Activated CD4-positive, CD25-positive, alpha-beta regulatory T cell treated with anti-CD3 and anti-CD28 coated beads, Interleukin-2, amount 50 U/mL, for 16 hours (primary cell): Measurements from ENCODE around the gene EEF1AKMT2.
"Not testable (repeated sequence)": the region's sequence is repeated elsewhere in the genome, so short reads cannot be mapped to it uniquely, and the experiment has no call there.

Source experiments
- DNase-seq: peaks from one replicate; pipeline ENCODE4 v3.0.0-alpha.2; 2020; ENCODE audit warnings: low read depth, low spot score

EEF1AKMT2 gene

DNA sequence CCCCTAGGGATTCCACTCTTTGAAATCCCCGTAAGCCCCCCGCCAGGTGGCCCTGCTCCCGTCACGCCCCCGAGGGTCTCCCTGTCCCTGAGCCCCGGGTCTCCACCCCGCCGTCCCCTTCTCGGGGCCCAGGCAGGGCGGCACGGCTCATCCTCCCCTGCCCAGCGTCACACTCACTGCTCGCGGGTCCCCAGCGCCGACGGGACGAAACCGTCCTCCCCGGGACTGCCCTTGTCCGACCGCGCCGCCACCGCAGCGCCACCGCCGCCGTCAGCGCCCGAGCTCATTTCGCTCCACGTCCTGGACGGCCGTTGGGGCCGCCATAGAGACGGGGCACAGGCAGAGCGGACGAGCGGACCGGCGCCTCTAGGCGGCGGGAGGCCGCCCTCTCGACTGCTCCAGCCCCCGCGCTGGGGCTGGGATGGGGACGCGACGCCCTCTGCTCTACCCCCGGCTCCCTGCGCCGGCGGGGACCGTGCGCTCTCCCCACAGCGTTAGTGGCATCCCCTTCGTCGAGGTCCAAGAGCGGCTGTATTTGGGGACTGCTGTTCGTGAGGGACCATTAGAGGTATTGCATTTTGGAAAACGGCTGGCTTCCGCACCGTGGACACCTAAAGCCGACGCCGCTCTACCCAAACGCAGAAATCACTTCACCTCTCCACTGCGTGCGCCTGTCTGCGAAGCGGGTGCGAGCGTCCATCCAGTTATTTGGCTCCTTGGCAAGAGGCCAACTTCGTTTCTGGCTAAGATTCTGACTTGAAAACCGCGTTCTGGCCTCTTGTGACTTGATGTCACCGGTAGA is at the start of gene EEF1AKMT2:
Gene EEF1AKMT2, minus strand, starts transcription at position 341 of the 802 bp plus-strand sequence. Its CDS starts 54 bp downstream, at position 287.
- peak; percentile 61 for DNase-seq

DNA sequence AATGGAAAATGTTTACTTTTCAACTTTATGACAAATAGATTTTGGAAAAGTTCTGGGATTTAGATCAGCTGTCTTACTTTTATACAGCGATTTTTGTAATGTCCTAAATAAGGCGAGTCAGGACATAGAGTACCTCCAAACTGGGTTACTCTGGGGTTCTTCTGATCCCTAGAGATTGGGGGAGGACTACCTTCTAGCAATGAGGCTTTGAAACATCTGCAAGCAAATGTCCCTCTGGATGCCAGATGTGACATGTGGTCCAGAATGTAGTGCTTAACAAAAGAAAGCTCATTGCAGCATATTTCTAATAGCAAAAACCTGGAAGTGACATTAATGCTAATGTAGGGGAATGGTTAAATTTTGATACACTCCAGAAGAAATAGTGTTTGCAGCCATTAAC is 46.0 kb upstream of the EEF1AKMT2 start:
- no peak for DNase-seq

DNA sequence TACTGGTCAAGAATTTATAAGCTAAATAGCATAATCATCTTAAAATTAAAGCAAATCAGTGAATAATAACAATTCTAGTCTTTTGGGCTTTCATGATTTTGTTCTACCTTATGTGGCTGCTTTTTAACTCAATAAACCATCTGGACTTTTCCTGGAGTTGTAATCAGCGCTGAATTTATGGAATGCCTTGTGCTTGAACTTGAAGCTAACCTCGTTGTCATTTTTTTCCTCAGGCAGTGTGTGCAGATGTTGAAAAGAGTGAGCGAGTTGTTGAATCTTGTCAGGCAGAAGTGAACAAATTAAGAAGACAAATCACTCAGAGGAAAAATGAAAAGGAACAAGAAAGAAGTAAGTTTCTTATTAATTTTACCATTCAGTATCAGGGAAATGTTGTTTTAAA is 39.4 kb upstream of the EEF1AKMT2 start:
- DNase-seq: no peak

DNA sequence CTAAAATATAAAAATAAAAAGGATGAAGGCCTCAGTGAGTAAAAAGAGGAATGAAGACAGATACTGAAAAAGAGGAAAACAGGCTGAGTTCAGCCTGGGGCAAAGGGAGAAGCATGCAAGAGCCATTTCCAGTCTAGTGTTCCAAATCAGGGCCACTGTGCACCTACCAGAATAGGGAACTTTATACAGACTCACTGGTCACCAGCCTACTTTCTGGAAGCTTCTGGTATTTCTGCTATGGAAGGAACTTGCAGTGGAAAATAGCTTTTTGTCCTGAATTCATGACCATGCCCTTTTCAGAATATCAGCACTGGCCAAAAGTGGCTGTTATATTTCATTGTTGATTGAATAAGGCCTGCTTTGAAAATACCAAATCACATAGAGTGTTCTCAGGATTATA is 38.8 kb upstream of the EEF1AKMT2 start:
- DNase-seq: no peak

DNA sequence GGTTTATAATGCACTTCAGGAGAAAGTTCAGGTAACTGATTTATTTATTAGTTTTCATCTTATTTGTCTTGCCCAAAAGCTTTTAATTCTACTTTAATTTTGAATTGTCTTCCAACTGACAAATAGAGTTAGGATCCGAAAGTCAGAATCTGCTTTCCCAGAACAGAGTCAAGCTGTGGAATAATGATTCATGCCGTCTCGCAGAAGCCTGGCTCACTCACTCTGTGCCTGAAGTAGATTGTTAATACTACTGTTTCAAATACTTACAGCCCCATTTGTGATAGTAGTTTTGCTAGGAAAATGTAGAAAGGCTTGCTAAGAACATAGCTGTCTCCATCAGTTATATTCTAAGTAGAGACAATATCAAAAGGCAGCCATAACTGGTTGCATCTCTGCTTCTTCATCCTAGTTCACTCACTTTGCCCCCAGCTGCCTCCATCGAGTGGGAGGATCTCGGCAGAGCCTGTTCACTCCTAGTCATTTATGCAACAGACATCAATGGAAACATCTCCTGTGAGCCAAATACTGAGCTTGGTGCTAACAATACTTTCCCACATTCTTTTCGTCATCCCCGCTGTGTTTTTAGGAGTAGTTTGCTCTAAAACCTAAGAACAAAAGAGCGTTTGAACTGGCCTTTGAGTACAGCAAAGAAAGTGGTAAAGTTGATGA is 37.9 kb upstream of the EEF1AKMT2 start:
- DNase-seq: no peak

DNA sequence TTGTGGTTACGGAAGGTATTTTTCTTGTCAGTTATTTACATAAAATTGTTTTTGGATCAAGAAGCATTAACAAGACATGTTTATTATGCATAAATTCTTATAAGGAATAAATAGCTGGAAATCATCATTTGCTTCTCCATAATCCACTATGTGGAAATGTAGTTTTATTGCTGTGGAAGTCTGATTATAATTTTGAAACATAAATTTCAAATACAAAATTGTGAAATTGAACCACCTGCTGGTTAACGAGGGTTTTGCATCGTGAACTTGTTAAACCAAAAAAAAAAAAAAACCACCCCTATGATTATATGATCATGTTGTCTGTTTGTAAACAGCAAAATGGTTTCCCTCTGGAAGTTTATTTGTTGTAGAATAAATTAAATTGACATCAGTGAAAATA is 35.8 kb upstream of the EEF1AKMT2 start:
- DNase-seq: no peak

DNA sequence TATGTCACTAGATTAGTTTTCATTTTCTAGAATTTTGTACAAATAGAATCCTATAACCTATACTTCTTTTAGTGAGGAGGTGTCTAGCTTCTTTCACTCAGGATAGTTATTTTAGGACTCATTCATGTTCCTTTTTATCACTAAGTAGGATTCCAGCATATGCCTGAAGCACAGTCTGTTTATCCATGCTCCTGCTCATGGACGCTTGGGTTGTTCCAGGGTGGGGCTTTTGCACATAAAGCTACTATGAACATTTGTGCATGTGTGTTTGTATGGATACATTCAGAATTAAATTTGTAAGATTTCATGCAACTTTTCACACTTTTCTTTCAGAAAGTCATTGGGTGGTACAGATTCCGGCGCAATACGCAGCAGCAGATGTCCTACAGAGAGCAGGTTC is 34.6 kb upstream of the EEF1AKMT2 start:
- no peak for DNase-seq

DNA sequence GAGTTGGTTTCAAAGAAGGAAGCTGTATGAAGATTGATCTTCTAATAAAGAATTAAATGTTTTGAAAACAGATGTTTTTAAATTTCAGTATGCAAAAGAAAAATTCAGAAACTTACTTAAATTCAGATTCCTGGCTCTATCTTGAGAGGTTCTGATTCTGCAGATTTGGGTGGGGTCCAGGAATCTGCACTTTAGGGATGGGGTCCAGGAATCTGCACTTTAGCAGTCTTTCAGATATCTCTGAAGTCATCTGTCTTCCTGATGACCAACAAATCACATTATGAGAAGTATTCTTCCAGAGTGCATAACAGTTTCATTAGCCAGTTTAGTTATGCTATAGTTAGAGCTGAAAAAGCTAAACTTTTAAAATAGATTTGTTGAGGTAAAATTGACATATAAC is 34.0 kb upstream of the EEF1AKMT2 start:
- no peak for DNase-seq

DNA sequence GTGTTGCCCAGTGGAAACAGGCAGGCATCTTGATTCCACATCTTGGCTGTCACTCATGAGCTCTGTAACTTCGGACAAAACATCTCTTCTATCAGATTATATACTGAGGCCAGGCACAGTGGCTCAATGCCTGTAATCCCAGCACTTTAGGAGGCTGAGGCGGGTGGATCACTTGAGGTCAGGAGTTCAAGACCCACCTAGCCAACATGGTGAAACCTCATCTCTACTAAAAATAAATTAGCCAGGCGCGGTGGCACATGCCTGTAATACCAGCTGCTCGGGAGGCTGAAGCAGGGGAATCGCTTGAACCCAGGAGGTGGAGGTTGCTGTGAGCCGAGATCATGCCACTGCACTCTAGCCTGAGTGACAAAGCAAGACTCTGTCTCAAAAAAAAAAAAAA is 33.2 kb upstream of the EEF1AKMT2 start:
- not testable (repeated sequence) for DNase-seq

DNA sequence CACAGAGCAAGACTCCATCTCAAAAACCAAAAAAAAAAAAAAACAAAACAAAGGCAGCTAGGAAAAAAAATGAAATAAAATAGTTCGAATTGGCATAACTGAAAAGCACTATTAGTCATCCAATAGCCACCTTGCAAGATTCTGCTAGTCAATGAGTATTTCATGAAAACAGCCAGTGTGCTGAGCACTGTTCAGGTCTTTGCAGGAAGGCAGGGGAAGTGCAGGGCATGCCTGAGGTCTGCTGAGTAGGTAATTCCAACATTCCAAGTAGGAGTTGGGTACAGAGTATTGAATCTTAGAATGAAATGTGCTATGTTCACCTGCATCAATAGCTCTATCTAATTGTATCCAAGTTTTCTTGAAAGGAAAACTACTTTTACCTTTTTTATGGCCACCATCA is 32.8 kb upstream of the EEF1AKMT2 start:
- no peak for DNase-seq

DNA sequence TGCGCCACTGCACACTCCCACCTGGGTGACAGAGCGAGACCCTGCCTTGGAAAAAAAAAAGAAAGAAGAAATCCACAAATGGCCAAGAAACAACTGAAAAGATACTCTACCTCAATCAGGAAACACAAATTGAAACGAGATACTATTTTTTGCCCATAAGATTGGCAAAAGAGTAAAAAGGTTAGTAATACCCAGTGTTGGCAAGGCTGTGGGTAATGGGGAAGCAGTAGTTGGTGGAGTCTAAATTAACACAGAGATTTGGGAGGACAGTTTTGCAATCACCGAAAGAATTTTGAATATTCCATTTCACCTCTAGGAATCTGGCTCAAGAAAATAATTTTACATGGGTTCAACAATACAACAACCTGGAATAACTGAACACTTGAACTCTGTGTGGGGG is 29.8 kb upstream of the EEF1AKMT2 start:
- DNase-seq: no peak

DNA sequence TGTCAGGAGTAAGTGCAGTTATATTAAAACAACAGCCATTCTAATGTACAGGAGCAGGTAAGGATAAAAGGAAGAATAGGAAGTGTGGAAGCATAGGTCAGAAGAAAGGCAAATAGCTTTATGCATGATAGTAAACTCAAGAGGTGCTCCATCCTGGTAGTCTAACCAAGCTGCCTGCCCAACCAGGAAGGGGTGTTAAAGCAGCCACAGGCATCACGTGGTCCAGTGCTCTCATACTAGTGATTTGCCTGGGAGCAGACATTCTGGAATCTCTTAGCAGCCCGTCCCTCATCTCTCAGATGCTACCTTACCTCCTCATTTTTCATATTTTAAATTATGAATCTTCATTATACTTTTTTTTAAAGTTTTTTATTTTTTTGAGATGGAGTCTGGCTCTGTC is 28.4 kb upstream of the EEF1AKMT2 start:
- no peak for DNase-seq

DNA sequence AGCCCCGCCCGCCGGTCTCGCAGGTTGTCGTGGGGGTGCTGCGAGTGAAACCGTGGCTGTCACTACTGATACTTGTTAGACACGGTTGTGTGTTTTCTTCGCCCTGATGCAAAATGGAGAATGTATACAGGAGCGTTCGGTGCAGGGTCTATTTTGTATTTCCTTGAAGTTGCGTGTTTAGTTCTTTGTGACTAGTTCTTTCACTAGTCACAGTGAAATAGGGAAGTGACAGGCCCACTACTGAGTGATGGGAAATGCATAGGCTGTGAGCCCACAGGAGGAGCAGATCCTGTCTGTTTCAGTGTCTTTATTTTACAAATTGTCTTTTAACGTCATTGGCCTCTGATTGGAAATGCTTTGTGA is 10.6 kb upstream of the EEF1AKMT2 start:
- DNase-seq: no peak

DNA sequence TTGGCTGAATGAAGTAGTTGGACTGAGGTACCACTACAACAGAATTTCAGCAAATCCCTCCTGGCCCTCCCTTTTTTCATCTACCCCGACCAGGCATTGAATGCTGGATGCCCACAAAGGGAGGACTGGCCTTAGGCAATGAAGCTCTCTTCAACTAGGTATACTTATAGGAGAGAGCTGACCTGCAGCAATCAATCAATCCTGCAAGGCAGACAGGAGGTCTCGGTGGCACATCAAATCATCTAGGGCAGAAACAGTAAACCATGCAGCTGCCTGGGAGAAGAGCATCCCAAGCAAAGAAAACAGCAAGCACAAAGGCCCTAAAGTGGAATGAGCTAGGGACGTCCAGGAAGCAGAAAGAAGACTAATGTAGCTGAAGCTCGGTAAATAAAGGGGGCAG is 7.5 kb upstream of the EEF1AKMT2 start:
- DNase-seq: no peak

DNA sequence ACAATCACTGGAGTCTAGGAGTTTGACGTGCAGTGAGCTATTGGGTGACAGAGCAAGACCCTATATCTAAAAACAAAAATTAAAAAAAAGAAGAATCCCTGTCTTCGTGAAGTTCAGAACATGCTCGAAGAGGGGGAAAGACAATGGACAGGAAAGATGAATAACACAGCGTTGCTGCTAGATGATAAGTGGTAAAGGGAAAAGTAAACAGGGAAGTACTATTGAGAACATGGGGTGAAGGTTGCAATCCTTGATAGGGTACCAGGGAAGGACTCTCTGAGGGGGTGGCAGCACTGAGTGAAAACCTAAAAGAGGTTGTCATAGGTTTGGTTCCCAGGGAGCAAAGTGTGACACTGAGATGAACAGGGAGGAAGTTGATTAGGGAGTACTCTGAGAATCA is 7.1 kb upstream of the EEF1AKMT2 start:
- DNase-seq: no peak

DNA sequence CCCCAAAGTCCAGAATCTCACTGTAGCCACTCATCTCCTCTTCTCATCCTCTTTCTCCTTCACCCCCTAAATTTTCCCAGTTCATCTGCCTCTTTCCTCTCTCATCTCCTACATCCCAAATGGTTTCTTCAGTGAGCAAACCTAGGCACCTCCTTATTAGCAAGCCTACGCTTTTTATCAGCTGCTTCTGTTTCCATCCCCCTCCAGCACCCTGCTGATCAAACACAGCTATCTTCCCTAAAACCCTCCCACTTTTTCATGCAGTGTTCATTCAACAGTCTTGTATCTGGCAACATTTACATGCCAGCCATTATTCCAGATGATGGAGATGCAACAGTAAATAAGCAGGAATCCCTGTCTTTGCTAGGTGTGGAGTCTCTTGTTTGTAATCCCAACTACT is 6.7 kb upstream of the EEF1AKMT2 start:
- DNase-seq: no peak

DNA sequence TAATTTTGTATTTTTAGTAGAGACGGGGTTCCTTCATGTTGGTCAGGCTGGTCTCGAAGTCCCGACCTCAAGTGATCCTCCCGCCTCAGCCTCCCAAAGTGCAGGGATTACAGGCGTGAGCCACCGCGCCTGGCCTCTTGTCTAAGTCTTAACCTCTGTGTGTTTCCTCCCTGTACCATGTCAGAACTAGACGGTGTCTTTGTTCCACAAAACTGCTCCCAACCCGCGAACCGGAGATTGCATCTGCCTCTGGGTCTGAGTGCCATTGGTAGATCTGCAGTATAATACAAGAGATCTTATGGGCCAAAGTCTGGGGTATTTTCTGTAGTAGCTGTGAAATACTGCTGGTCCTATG is 1.3 kb upstream of the EEF1AKMT2 start:
- no peak for DNase-seq

DNA sequence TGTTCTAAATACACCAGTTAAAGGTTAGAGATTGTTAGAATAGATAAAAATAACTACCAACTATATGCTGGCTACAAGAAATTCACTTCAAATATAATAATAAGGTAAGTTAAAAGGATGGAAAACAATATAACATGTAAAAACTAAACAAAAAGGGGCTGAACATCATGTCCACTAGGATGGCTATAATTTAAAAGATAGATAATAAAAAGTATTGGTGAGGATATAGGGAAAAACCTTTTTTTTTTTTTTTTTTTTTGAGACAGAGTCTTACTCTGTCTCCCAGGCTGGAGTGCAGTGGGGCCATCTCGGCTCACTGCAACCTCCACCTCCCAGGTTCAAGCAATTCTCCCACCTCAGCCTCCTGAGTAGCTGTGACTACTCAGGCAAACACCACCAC is 8.8 kb downstream of the EEF1AKMT2 start:
- not testable (repeated sequence) for DNase-seq

DNA sequence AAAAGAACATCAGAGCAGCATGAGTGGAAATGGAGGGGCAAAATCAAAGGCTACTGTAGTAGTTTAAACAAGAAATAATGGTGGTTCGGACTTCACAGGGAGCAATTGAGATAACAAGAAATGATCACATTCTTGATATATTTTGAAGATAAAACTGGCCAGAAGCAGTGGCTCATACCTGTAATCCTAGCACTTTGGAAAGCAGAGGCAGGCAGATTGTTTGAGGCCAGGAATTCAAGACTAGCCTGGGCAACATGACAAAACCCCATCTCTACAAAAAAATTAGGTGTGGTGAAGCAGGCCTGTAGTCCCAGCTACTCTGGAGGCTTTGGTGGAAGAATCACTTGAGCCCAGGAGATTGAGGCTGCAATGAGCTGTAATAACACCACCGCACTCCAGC is 22.9 kb downstream of the EEF1AKMT2 start:
- no peak for DNase-seq

DNA sequence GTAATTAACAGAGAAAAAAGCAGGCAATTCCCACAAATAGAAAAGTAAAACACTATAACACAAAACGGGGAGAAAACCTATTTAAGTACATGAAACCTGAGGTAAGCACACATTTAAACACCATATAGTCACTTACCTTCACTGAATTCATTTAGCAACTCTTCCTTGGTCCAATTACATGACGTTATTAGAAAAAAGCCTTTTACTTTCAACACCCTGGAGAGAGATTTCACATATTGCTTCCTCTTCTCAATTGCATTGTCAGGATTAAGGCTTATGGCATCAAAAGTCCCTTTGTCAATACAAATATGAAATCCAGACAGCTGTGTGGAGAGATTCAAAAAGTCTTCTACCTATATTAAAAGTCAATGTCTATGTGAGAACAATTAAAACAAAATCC is 26.4 kb downstream of the EEF1AKMT2 start:
- DNase-seq: no peak

DNA sequence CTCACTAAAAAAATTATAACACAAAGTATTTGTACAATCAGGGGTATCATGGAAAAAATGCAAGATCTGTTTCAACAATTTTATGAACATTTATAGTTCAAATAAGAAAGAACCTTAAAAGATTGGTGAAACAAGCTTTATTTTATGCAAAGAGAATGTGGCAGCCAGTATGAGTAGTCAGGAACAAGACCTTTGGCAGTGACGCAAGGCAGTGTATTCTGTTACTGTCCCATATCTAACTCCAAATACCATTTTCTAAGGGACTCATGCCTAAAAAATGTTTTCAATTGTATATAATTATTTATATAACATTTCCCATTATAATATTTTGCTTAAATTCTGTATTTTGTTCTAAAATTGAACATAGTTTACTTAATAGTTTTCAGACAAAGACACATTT is 28.4 kb downstream of the EEF1AKMT2 start:
- DNase-seq: no peak

DNA sequence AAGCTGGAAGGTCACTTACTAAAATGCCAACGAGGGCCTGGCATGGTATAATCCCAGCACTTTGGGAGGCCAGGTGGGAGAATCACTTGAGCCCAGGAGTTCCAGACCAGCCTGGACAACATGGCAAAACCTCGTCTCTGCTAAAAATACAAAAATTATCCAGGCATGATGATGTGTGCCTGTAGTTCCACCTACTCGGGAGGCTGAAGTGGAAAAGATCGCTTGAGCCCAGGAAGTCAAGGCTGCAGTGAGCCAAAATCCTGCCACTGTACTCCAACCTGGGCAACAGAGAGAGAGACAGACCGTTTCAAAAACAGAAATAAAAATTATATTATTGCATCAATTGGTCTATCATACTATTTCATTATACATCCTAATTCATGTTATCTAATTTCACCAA is 29.4 kb downstream of the EEF1AKMT2 start:
- no peak for DNase-seq

DNA sequence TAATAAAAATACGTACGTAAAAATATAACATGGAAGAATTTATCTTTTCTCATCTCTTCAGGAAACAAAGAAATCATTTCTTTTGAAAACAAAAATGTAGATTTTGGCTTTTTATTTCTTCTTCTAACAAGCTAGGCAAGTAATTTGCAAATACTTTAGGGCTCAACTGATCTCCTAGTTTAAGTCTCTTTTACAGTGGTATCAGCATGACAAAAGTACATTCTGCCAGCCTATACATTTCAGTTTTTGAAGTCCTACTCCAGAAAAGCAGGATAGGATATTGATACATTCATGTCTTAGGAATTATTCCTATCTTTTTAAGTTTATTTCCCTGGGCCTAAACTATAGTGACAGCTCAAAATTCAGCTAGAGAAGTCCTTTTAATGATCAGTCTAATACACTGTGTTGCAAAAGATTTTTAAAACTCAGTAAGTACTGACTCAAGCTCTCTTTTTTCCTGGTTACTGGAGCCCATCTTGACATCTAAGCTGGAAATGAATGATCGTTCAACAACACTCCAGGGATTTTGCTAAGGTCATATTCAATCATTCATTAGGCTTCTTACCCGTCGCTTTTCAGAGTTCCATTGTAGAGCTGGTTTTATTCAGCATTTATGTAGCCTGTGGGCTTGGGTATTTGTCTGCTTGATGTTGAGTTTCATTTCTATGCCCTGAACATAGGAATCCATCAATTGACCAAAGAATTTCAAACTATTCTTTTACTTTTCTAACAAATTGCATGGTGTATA is 35.4 kb downstream of the EEF1AKMT2 start:
- DNase-seq: no peak
